Measurements from ENCODE around the gene UPK1A. TPM values are rescaled to one million over a fixed set of nuclear protein-coding genes. Genes with fewer than 3 reads are reported as not detected.
"Not testable (repeated sequence)": the region's sequence is repeated elsewhere in the genome, so short reads cannot be mapped to it uniquely, and the experiment has no call there.

The UPK1A gene
- total RNA-seq, 3 donors from 2014 or later: not detected

DNA sequence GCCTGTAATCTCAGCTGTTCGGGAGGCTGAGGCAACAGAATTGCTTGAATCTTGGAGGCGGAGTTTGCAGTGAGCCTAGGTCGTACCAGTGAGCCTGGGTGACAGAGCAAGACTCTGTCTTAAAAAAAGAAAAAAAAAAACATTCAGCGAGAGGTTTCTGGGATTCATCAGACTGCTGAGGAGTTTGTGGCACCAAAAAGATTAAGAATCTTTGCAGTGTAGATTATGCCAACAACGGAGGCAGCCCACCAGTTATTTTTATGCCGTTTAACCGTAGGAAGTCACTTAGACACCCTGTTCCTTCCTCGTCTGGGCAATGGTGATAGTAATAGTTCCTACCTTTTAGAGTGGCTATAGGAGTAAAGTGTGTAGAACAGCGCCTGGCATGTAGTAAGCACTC lies 15.7 kb upstream of the UPK1A start:
- no peak for TF ChIP-seq POLR2A (IDR thresholded peaks at IDR 0.05)
- no peak for TF ChIP-seq CTCF (IDR thresholded peaks at IDR 0.05)
- no peak for TF ChIP-seq POLR2AphosphoS5 (IDR thresholded peaks at IDR 0.05)
- H3K27ac ChIP-seq: no peak overlapping the region
- no peak overlapping the region for H3K4me3 ChIP-seq
- DNase-seq (ENCODE audit: low spot score in 2 of 2): no peak
- no peaks in the 10 kb centered on the region for H3K27me3 ChIP-seq
- H3K9me3 ChIP-seq: no peaks in the 10 kb centered on the region
- H3K36me3 ChIP-seq: peaks cover 5% of the 10 kb centered on the region
- intact Hi-C loops (cut with DNase I; ENCODE audit: low total_unique reads): no loop called here
- H3K4me1 ChIP-seq: peaks cover 0 to 10% of the 10 kb centered on the region in 2 donors

DNA sequence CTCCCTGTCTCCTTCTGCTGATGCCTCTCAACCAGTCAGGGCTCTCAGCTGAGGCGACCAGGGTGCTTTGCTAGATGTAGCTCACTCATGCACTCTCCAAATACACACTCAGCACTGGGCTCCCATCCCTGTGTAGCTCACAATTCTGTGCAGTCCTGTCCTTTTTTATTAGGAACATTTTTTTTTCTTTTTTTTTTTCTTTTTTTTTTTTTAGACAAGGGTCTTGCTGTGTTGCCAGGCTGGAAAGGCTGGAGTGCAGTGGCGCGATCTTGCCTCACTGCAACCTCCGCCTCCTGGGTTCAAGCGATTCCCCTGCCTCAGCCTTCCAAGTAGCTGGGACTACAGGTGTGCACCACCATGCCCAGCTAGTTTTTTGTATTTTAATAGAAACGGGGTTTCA lies 11.5 kb upstream of the UPK1A start:
- H3K27ac ChIP-seq; H3K4me1 ChIP-seq; H3K36me3 ChIP-seq; H3K4me3 ChIP-seq; DNase-seq (ENCODE audit: low spot score in 2 of 2); H3K9me3 ChIP-seq; H3K27me3 ChIP-seq; intact Hi-C loops (cut with DNase I; ENCODE audit: low total_unique reads): not testable (repeated sequence)

DNA sequence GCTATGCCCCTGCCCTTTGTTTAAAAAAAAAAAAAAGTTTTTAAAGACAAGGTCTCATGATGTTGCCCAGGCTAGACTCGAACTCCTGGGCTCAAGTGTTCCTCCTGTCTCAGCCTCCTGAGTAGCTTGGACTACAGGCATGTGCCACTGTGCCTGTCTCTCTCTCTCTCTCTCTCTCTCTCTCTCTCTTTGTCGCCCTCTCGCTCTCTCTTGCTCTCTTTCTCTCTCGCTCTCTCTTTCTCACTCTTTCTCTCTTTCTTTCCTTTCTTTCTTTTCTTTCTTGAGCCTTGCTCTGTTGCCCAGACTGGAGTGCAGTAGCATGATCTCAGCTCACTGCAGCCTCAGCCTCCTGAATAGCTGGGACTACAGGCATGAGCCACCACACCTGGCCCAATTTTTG lies 10.7 kb upstream of the UPK1A start:
- H3K4me1 ChIP-seq: no peaks in the 10 kb centered on the region
- H3K4me3 ChIP-seq: no peak overlapping the region
- DNase-seq (ENCODE audit: low spot score in 2 of 2): no peak
- H3K9me3 ChIP-seq: no peaks in the 10 kb centered on the region
- H3K36me3 ChIP-seq: peaks cover 5% of the 10 kb centered on the region
- TF ChIP-seq CTCF (IDR thresholded peaks at IDR 0.05): no peak
- TF ChIP-seq POLR2AphosphoS5 (IDR thresholded peaks at IDR 0.05): no peak
- no peak for TF ChIP-seq POLR2A (IDR thresholded peaks at IDR 0.05)
- intact Hi-C loops (cut with DNase I; ENCODE audit: low total_unique reads): no loop called here
- no peaks in the 10 kb centered on the region for H3K27me3 ChIP-seq
- H3K27ac ChIP-seq: no peak overlapping the region

GRCh38 chr19:35656700-35657099 lies 9.6 kb upstream of the UPK1A start:
- no peak for DNase-seq (ENCODE audit: low spot score in 2 of 2)
- Histone ChIP-seq H3K27me3 (no peaks in the 10 kb centered on the region), H3K36me3 (peaks cover 5% of the 10 kb centered on the region), H3K4me3 (no peak overlapping the region), H3K4me1 (no peaks in the 10 kb centered on the region), H3K9me3 (no peaks in the 10 kb centered on the region), H3K27ac (no peak overlapping the region)
- intact Hi-C loops (cut with DNase I; ENCODE audit: low total_unique reads): no loop called here
- TF ChIP-seq CTCF (IDR thresholded peaks at IDR 0.05) (no peak), POLR2A (IDR thresholded peaks at IDR 0.05) (no peak), POLR2AphosphoS5 (IDR thresholded peaks at IDR 0.05) (no peak)

DNA sequence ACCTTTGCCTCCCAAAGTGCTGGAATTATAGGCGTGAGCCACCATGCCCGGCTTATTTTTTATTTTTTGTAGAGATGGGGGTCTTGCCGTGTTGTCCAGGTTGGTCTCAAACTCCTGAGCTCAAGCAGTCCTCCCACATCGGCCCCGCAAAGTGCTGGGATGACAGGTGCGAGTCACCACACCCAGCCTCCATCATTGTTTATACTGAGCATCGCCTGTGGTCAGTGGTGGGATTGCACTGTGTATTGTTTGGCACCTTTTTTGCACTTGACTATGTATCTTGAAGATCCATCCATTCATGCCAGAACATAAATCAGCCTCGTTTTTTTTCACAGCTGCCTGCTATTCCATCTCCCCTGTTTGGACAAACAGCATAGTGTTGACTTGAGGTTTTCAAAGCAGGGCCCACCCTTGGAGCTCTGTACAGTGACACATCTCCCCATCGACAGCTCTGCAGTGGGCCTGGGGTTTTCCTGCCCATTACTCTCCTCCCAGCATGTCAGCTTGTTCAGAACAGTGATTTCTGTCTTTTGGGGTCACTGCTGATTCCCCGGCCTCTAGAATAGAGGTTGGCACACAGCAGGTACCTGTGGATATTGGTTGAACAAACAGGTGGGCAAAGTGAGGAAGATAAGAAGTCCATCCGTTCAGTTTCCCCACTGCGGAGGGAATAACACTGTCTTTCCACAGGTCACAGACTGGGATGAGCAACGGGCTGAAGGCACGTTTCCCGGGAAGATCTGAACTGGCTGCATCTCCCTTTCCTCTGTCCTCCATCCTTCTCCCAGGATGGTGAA lies 8.2 kb upstream of the UPK1A start:
- intact Hi-C loops (cut with DNase I; ENCODE audit: low total_unique reads): no loop called here
- Histone ChIP-seq H3K36me3 (peaks cover 5% of the 10 kb centered on the region), H3K4me3 (no peak overlapping the region), H3K27ac (no peak overlapping the region), H3K27me3 (no peaks in the 10 kb centered on the region), H3K9me3 (no peaks in the 10 kb centered on the region), H3K4me1 (no peaks in the 10 kb centered on the region)
- DNase-seq (ENCODE audit: low spot score in 2 of 2): no peak
- TF ChIP-seq POLR2AphosphoS5 (IDR thresholded peaks at IDR 0.05) (no peak), POLR2A (IDR thresholded peaks at IDR 0.05) (no peak), CTCF (IDR thresholded peaks at IDR 0.05) (no peak)

Data from breast epithelium (tissue), 4 donors.